Prostate gland (tissue), 2 donors: ENCODE measurements around the gene TNFRSF6B. TPM values are rescaled to one million over a fixed set of nuclear protein-coding genes. Genes with fewer than 3 reads are reported as not detected.

ENCODE experiments used
- DNase-seq: peaks from one replicate; pipeline ENCODE4 v3.0.0-alpha.2; 2019; ENCODE audit warnings: low spot score
- H3K27ac ChIP-seq, 2 donors: fragments of 200-600 bp; sonication (generic); 2 replicates each; pipeline ENCODE4 v1.5.1; 2017 to 2019
- H3K27me3 ChIP-seq: fragments of 200-600 bp; sonication (generic); replicated peaks from 2 replicates; pipeline ENCODE4 v1.5.1; 2019; ENCODE audit not compliant: insufficient read depth
- H3K36me3 ChIP-seq, 2 donors: fragments of 200-600 bp; sonication (generic); 1 replicate in 1 of 2; 2 replicates in 1 of 2; pipeline versions ENCODE4 v1.5.1 to v1.8.1; 2017 to 2019
- H3K4me1 ChIP-seq: fragments of 200-600 bp; sonication (generic); replicated peaks from 2 replicates; pipeline ENCODE4 v1.5.1; 2019
- H3K4me3 ChIP-seq, 2 donors: fragments of 200-600 bp; sonication (generic); 2 replicates each; pipeline ENCODE4 v1.5.1; 2017 to 2019
- H3K9me3 ChIP-seq: fragments of 200-600 bp; sonication (generic); 2 replicates; pipeline ENCODE4 v1.5.1; 2017
- POLR2A ChIP-seq: fragments of 450-650 bp; IDR thresholded peaks from one replicate; pipeline ENCODE4 v1.6.1; 2016; ENCODE audit warnings: antibody characterized with exemption, mild to moderate bottlenecking
- POLR2AphosphoS5 ChIP-seq: sonication (generic); formaldehyde crosslinking; IDR thresholded peaks from one replicate; pipeline ENCODE4 v1.6.1; 2017; ENCODE audit warnings: antibody characterized with exemption
- WGBS: methylation state at CpG from one replicate; pipeline ENCODE4 v1.1.5; 2018; 5-methylcytosine and 5-hydroxymethylcytosine counted together
- intact Hi-C: fragments of 100-400 bp; cut with DNase I; formaldehyde crosslinking; loops from one replicate; pipeline ENCODE4 v1.14.2; 2022
- total RNA-seq, 2 donors: library from RNA; depleted of rRNA; stranded (reverse); fragments of >200 nt; gene quantifications; one replicate each; pipeline ENCODE4 v1.1.0, GENCODE V29; 2016
- TF ChIP-seq, protein P1 (sequence below), 4 experiments: fragments of 200-600 bp in 2 of 4; fragments of 450-650 bp in 2 of 4; sonication (generic) in 2 of 4; IDR thresholded peaks; 1 replicate in 3 of 4; 2 replicates in 1 of 4; pipeline ENCODE4 v1.5.1; 2016 to 2019; ENCODE audit warnings: antibody characterized with exemption in 4 of 4, mild to moderate bottlenecking in 2 of 4, moderate library complexity in 2 of 4

TNFRSF6B gene
- total RNA-seq, 2 donors from 2014 or later = 6.7 to 12.2 TPM

DNA sequence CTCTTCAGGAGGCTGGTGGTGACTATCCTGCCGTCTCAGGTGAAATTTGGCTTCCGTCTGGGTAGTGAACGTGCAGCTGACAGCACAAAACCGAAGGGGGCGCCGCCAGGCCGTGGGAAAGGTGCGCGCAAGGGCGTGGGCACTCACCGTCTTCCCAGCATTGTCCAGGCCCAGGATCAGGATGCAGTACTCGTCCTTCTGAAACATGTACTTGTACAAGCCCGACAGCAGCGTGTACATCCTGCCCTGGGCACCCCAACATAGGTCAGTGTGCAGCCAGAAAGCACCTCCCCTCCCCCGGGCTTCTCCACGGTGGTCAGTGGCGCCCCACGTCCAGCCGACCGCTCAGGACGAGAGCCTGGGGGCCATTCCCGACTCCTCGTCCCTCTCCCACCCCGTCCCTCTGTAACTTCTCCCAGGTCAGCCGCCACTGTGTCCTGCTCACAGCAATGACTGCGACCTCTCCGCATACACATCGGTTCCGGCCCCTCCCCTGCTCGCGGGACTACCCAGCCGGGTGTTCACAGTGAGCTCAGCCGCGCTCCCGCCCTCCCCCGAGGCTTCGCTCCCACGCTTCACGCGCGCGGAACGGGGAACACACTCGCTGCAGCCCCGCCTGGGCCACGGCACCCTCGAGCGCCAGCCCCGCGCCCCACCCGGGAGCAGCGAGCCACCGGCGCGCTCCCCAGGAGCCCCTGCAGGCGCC is 10.6 kb downstream of the TNFRSF6B start:
- DNase-seq = peak; percentile 10
- Histone ChIP-seq H3K36me3 (peaks cover 0 to 23% of the 10 kb centered on the region in 2 donors), H3K27me3 (no peaks in the 10 kb centered on the region), H3K4me3 (peak overlapping the region; percentile 84 to 91), H3K27ac (peak overlapping the region; percentile 70 to 73), H3K9me3 (no peaks in the 10 kb centered on the region), H3K4me1 (peaks cover 17% of the 10 kb centered on the region)
- intact Hi-C loops = loop anchor here (5.0 kb wide), 1 partner anchor 50 kb away; the partner anchor contains the start of gene RTEL1
- WGBS = 2% methylated on average over 56 of the region's 56 CpGs
- TF ChIP-seq, protein P1, sequence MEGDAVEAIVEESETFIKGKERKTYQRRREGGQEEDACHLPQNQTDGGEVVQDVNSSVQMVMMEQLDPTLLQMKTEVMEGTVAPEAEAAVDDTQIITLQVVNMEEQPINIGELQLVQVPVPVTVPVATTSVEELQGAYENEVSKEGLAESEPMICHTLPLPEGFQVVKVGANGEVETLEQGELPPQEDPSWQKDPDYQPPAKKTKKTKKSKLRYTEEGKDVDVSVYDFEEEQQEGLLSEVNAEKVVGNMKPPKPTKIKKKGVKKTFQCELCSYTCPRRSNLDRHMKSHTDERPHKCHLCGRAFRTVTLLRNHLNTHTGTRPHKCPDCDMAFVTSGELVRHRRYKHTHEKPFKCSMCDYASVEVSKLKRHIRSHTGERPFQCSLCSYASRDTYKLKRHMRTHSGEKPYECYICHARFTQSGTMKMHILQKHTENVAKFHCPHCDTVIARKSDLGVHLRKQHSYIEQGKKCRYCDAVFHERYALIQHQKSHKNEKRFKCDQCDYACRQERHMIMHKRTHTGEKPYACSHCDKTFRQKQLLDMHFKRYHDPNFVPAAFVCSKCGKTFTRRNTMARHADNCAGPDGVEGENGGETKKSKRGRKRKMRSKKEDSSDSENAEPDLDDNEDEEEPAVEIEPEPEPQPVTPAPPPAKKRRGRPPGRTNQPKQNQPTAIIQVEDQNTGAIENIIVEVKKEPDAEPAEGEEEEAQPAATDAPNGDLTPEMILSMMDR (IDR thresholded peaks at IDR 0.05) = peak in 2 of 4 experiments; percentile 28 to 36
- TF ChIP-seq POLR2A = no peak

DNA sequence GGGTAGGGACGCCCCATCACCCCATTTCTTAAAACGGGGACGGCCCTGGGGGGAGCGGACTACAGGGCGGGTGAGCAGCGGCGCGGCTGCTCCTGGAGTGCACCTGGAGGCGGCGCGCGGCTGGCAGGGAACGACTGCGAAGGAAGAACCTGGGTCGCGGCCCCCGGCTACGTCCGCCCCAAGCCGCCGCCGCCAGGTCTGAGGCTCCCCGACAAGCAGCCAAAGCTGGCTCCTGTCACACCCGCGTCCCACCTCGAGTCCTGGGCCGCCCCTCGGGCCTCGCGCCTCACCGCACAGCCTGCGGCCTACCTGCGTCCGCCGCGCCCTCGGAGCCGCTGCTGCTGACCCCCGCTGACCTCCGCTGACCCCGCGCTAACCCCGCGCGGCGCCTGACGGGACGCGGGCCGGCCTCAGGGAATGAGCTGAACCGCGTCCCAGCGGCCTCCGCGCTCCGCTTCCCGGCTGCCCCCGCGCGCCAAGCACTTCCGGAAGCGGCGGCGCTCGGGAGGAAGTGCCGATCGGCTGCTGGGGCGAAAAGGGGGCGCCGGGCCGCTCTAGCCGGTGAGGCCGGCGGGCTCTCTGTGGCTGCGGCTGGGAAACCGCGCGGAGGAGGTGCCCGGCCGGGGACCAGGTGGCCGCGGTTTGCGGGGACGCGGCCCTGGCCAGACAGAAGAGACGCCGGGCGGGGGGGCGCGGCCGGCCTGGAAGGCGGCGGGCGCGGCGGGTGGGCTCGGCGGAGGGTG is 11.3 kb downstream of the TNFRSF6B start, which contains the start of the genes ARFRP1 and ZGPAT:
Gene ARFRP1 (minus strand): TSS at position 419 of the 743 bp plus-strand sequence. CDS start 885 bp downstream, outside the sequence.
Gene ZGPAT (plus strand): TSS at position 482 of the 743 bp plus-strand sequence. CDS start 542 bp downstream, outside the sequence.
- intact Hi-C loops = loop anchor here (2.0 to 5.0 kb wide), 2 partner anchors 31 to 50 kb away; partner anchors contain the start of genes RTEL1 and SLC2A4RG
- TF ChIP-seq POLR2AphosphoS5 (peak; percentile 79), POLR2A (peak; percentile 56)
- TF ChIP-seq, protein P1 (IDR thresholded peaks at IDR 0.05) = peak in 1 of 4 experiments; percentile 24
- peaks cover 17% of the 10 kb centered on the region for H3K4me1 ChIP-seq
- WGBS = under 1% methylated on average over 57 of the region's 98 CpGs
- H3K9me3 ChIP-seq = no peaks in the 10 kb centered on the region
- peaks cover 0 to 23% of the 10 kb centered on the region in 2 donors for H3K36me3 ChIP-seq
- DNase-seq = peak; percentile 73
- peak within 1 kb of the TSS; percentile 84 to 91 for H3K4me3 ChIP-seq
- peak within 1 kb of the TSS; percentile 70 to 73 for H3K27ac ChIP-seq
- H3K27me3 ChIP-seq = no peaks in the 10 kb centered on the region

DNA sequence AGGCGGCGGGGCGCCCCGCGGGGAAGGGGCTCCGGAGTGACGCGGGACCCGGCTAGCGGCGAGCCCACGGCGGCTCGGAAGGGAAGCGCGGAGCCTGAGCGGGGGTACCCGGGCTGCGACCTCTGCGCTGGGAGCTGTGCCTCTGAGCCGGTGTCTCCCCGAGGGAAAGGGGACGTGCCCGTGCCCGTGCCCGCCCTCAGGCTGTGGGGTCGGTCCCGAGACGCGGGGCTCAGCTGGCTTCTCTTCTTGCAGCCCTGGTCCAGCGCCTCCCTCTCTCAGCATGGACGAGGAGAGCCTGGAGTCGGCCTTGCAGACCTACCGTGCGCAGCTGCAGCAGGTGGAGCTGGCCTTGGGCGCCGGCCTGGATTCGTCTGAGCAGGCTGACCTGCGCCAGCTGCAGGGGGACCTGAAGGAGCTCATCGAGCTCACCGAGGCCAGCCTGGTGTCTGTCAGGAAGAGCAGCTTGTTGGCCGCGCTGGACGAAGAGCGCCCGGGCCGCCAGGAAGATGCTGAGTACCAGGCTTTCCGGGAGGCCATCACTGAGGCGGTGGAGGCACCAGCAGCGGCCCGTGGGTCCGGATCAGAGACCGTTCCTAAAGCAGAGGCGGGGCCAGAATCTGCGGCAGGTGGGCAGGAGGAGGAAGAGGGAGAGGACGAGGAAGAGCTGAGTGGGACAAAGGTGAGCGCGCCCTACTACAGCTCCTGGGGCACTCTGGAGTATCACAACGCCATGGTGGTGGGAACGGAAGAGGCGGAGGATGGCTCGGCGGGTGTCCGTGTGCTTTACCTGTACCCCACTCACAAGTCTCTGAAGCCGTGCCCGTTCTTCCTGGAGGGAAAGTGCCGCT is 12.1 kb downstream of the TNFRSF6B start:
- intact Hi-C loops = loop anchor here (2.0 to 5.0 kb wide), 2 partner anchors 30 to 51 kb away; partner anchors contain the start of genes RTEL1 and SLC2A4RG

DNA sequence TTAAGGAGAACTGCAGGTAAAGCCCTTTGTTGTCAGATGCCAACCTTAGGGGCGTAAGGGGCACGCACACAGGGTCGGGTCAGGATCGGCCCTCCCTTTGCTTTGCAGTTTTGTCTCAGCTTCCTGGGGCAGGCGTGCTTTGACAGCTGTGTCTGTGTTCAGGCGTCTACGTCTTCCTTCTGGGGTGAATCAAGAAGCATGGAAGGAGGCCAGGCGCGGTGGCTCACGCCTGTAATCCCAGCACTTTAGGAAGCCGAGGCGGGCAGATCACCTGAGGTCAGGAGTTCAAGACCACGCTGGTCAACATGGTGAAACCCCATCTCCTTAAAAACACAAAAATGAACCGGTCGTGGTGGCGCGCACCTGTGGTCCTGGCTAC is 12.7 kb downstream of the TNFRSF6B start:
- no peak for TF ChIP-seq POLR2AphosphoS5
- no peak for TF ChIP-seq POLR2A
- TF ChIP-seq, protein P1 (IDR thresholded peaks at IDR 0.05) = no peak
- Histone ChIP-seq H3K27ac (no peak overlapping the region), H3K4me1 (peaks cover 17% of the 10 kb centered on the region), H3K36me3 (peaks cover 0 to 15% of the 10 kb centered on the region in 2 donors), H3K27me3 (no peaks in the 10 kb centered on the region), H3K9me3 (no peaks in the 10 kb centered on the region), H3K4me3 (no peak overlapping the region)
- WGBS = 92% methylated on average over 17 of the region's 17 CpGs
- DNase-seq = no peak
- intact Hi-C loops = loop anchor here (2.0 to 5.0 kb wide), 2 partner anchors 30 to 52 kb away; partner anchors contain the start of genes RTEL1 and SLC2A4RG

More for the DNA sequence above, 12.1 kb downstream of the TNFRSF6B start:
- Histone ChIP-seq H3K36me3 (peaks cover 0 to 21% of the 10 kb centered on the region in 2 donors), H3K27me3 (no peaks in the 10 kb centered on the region), H3K9me3 (no peaks in the 10 kb centered on the region), H3K4me1 (peaks cover 17% of the 10 kb centered on the region), H3K4me3 (peak overlapping the region; percentile 84 to 91), H3K27ac (peak overlapping the region; percentile 70 to 73)
- no peak for DNase-seq
- WGBS = 33% methylated on average over 35 of the region's 67 CpGs
- TF ChIP-seq, protein P1 (IDR thresholded peaks at IDR 0.05) = no peak
- TF ChIP-seq POLR2AphosphoS5 (no peak), POLR2A (no peak)
